ENCODE measurements around the gene SYVN1. TPM values are rescaled to one million over a fixed set of nuclear protein-coding genes. Genes with fewer than 3 reads are reported as not detected.
"Not testable (repeated sequence)": the region's sequence is repeated elsewhere in the genome, so short reads cannot be mapped to it uniquely, and the experiment has no call there.

SYVN1 gene
- total and polyA plus RNA-seq, 12 donors = 9.7 to 124 (median 59.9) TPM

GRCh38 chr11:65121865-65122696, 12.2 kb downstream of the SYVN1 start, which contains the start of the genes FAU and MRPL49:
FAU (minus strand) TSS chr11:65122134; CDS start chr11:65121813, 321 bp downstream.
MRPL49 (plus strand) TSS chr11:65122321; CDS start chr11:65122347, 26 bp downstream.
- TF ChIP-seq POLR2A (IDR thresholded peaks at IDR 0.05) = peak; percentile 95 to 100
- TF ChIP-seq, protein P1, sequence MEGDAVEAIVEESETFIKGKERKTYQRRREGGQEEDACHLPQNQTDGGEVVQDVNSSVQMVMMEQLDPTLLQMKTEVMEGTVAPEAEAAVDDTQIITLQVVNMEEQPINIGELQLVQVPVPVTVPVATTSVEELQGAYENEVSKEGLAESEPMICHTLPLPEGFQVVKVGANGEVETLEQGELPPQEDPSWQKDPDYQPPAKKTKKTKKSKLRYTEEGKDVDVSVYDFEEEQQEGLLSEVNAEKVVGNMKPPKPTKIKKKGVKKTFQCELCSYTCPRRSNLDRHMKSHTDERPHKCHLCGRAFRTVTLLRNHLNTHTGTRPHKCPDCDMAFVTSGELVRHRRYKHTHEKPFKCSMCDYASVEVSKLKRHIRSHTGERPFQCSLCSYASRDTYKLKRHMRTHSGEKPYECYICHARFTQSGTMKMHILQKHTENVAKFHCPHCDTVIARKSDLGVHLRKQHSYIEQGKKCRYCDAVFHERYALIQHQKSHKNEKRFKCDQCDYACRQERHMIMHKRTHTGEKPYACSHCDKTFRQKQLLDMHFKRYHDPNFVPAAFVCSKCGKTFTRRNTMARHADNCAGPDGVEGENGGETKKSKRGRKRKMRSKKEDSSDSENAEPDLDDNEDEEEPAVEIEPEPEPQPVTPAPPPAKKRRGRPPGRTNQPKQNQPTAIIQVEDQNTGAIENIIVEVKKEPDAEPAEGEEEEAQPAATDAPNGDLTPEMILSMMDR (IDR thresholded peaks at IDR 0.05) = no peak
- WGBS, 4 donors = 0 to 1% (median 1%) methylated on average over 30 to 64 of the region's 64 CpGs
- H3K4me1 ChIP-seq (replicated peaks in 1 of 2) = peaks cover 16 to 19% of the 10 kb centered on the region in 2 donors
- H3K27me3 ChIP-seq = no peaks in the 10 kb centered on the region
- intact Hi-C loops (cut with DNase I) = no loop called here
- H3K9me3 ChIP-seq (replicated peaks in 1 of 3) = no peaks in the 10 kb centered on the region
- peaks cover 0 to 51% of the 10 kb centered on the region in 2 donors for H3K36me3 ChIP-seq (replicated peaks in 1 of 2)
- DNase-seq = peak; percentile 98 to 99 (median 99)
- peak within 1 kb of the TSS; percentile 69 to 97 (median 94) for H3K27ac ChIP-seq
- H3K4me3 ChIP-seq = peak within 1 kb of the TSS; percentile 19 to 97 (median 89)

DNA sequence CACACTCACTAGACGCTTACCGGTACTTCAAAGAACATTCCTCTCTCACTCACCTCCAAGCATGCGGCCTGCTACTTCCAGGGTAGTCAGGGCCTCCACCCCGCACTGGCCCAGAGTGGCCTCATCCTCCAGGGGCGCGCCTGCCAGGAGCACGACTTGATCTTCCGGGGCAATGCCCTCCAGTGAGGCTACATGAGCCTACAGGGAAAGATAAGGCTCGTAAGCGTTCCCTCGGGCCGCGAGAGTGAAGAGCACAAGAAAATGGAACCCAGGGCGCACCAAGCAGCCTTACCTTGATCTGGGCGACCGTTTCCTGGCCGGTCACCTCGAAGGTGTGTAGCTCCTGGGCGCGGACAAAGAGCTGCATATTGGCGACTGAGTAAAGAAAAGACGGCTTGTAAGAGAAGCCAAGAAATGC, 12.9 kb downstream of the SYVN1 start:
- H3K27me3 ChIP-seq = no peaks in the 10 kb centered on the region
- TF ChIP-seq, protein P1 (IDR thresholded peaks at IDR 0.05) = peak in 2 of 6 experiments; percentile 11 to 16
- TF ChIP-seq POLR2A (IDR thresholded peaks at IDR 0.05) = no peak
- peaks cover 0 to 45% of the 10 kb centered on the region in 2 donors for H3K36me3 ChIP-seq (replicated peaks in 1 of 2)
- H3K4me3 ChIP-seq = peak overlapping the region; percentile 17 to 97 (median 74)
- no peaks in the 10 kb centered on the region for H3K9me3 ChIP-seq (replicated peaks in 1 of 3)
- intact Hi-C loops (cut with DNase I) = no loop called here
- H3K27ac ChIP-seq = peak overlapping the region; percentile 69 to 97 (median 94)
- H3K4me1 ChIP-seq (replicated peaks in 1 of 2) = peaks cover 19 to 25% of the 10 kb centered on the region in 2 donors
- WGBS, 4 donors = 1 to 2% (median 1%) methylated on average over 18 to 22 of the region's 22 CpGs
- DNase-seq = peak; percentile 51 to 82 (median 65)

GRCh38 chr11:65120831-65121230, 13.5 kb downstream of the SYVN1 start:
- Histone ChIP-seq H3K4me1 (replicated peaks in 1 of 2) (peaks cover 26 to 32% of the 10 kb centered on the region in 2 donors), H3K36me3 (replicated peaks in 1 of 2) (peaks cover 0 to 44% of the 10 kb centered on the region in 2 donors)
- intact Hi-C loops (cut with DNase I) = no loop called here

GRCh38 chr11:65119670-65119995, 14.7 kb downstream of the SYVN1 start:
- H3K36me3 ChIP-seq (replicated peaks in 1 of 2) = peaks cover 0 to 41% of the 10 kb centered on the region in 2 donors
- H3K4me1 ChIP-seq (replicated peaks in 1 of 2) = peaks cover 33 to 44% of the 10 kb centered on the region in 2 donors
- no peak overlapping the region for H3K27ac ChIP-seq
- TF ChIP-seq, protein P1 (IDR thresholded peaks at IDR 0.05) = no peak
- TF ChIP-seq POLR2A (IDR thresholded peaks at IDR 0.05) = no peak
- no peak overlapping the region for H3K4me3 ChIP-seq
- intact Hi-C loops (cut with DNase I) = no loop called here
- no peaks in the 10 kb centered on the region for H3K27me3 ChIP-seq
- no peaks in the 10 kb centered on the region for H3K9me3 ChIP-seq (replicated peaks in 1 of 3)
- no peak for DNase-seq

More at GRCh38 chr11:65120831-65121230, 13.5 kb downstream of the SYVN1 start:
- DNase-seq = peak in 4 of 7 donors; percentile 5 to 52 (median 16)
- TF ChIP-seq POLR2A (IDR thresholded peaks at IDR 0.05) = no peak
- TF ChIP-seq, protein P1 (IDR thresholded peaks at IDR 0.05) = no peak
- H3K27ac ChIP-seq = peak overlapping the region in 4 of 5 donors; percentile 87 to 97 (median 94)
- peak overlapping the region in 1 of 4 donors; percentile 82 for H3K4me3 ChIP-seq
- no peaks in the 10 kb centered on the region for H3K27me3 ChIP-seq
- H3K9me3 ChIP-seq (replicated peaks in 1 of 3) = no peaks in the 10 kb centered on the region
- WGBS, 4 donors = 63 to 73% (median 69%) methylated on average over 3 of the region's 3 CpGs

GRCh38 chr11:65118891-65119669, 15.2 kb downstream of the SYVN1 start:
- H3K4me1 ChIP-seq (replicated peaks in 1 of 2) = peaks cover 38 to 49% of the 10 kb centered on the region in 2 donors

More at GRCh38 chr11:65118891-65119669, 15.2 kb downstream of the SYVN1 start:
- H3K4me3 ChIP-seq; H3K27me3 ChIP-seq; intact Hi-C loops (cut with DNase I); H3K9me3 ChIP-seq (replicated peaks in 1 of 3): not testable (repeated sequence)
- peak overlapping the region in 2 of 5 donors; percentile 23 to 66 for H3K27ac ChIP-seq
- 78 to 86% (median 82%) methylated on average over 17 to 18 of the region's 18 CpGs for WGBS, 4 donors
- H3K36me3 ChIP-seq (replicated peaks in 1 of 2) = peaks cover 0 to 37% of the 10 kb centered on the region in 2 donors
- DNase-seq = peak in 5 of 7 donors; percentile 5 to 51 (median 38)
